NCI-H1436 (cell line): Measurements from ENCODE around the gene NPTXR.

Experiments used
- DNase-seq: peaks from one replicate; lab custom pipeline; 2025; lab: John Stamatoyannopoulos, UW

NPTXR gene

GRCh38 chr22:38852522-38852921 is 8.7 kb upstream of the NPTXR start:
- no peak for DNase-seq

- DNase-seq, result no peak
Observed at GRCh38 chr22:38850941-38851849, 7.4 kb upstream of the NPTXR start.

GRCh38 chr22:38850399-38850798 is 6.6 kb upstream of the NPTXR start:
- DNase-seq, result no peak

- no peak for DNase-seq
Observed at GRCh38 chr22:38849811-38850210, 6.0 kb upstream of the NPTXR start.

- no peak for DNase-seq
Observed at GRCh38 chr22:38846412-38846811, 2.6 kb upstream of the NPTXR start.

GRCh38 chr22:38845004-38845740 is 1.3 kb upstream of the NPTXR start:
- DNase-seq, result no peak

- no peak for DNase-seq
Observed at GRCh38 chr22:38844315-38845003, 631 bp upstream of the NPTXR start.

- DNase-seq, result peak; percentile 42
Observed at GRCh38 chr22:38843201-38843656, 599 bp downstream of the NPTXR start.

GRCh38 chr22:38842512-38843200 is 1.2 kb downstream of the NPTXR start:
- DNase-seq, result no peak

GRCh38 chr22:38841635-38842034 is 2.2 kb downstream of the NPTXR start:
- no peak for DNase-seq

- DNase-seq, result no peak
Observed at GRCh38 chr22:38841211-38841610, 2.6 kb downstream of the NPTXR start.

GRCh38 chr22:38840129-38840528 is 3.7 kb downstream of the NPTXR start:
- DNase-seq, result no peak

- DNase-seq, result no peak
Observed at GRCh38 chr22:38839686-38840085, 4.1 kb downstream of the NPTXR start.

- DNase-seq, result no peak
Observed at GRCh38 chr22:38837414-38837928, 6.4 kb downstream of the NPTXR start.

- no peak for DNase-seq
Observed at GRCh38 chr22:38835888-38836301, 7.9 kb downstream of the NPTXR start.

- DNase-seq, result no peak
Observed at GRCh38 chr22:38834991-38835390, 8.8 kb downstream of the NPTXR start.

- DNase-seq, result no peak
Observed at GRCh38 chr22:38834215-38834953, 9.4 kb downstream of the NPTXR start.

GRCh38 chr22:38833061-38833460 is 10.8 kb downstream of the NPTXR start:
- DNase-seq, result no peak

- peak; percentile 57 for DNase-seq
Observed at GRCh38 chr22:38832005-38832978, 11.5 kb downstream of the NPTXR start.
